Activated naive CD4-positive, alpha-beta T cell treated with anti-CD3 and anti-CD28 coated beads for 36 hours (primary cell): ENCODE data around the gene TMEM213. TPM values are rescaled to one million over a fixed set of nuclear protein-coding genes. Genes with fewer than 3 reads are reported as not detected.
A peak's percentile ranks its signal among the peaks of the same experiment; 100 is the strongest.

Experiments
- CTCF ChIA-PET: fragments of 350-600 bp; sonication (Branson Sonifier 250); formaldehyde crosslinking; loops from one replicate; lab custom pipeline; 2021; ENCODE audit warnings: antibody characterized with exemption; lab: Charles Lee
- DNase-seq: peaks from one replicate; pipeline ENCODE4 v3.0.0-alpha.2; 2020
- H3K27ac Mint-ChIP-seq: one replicate; pipeline ENCODE4 v1.8.0; 2021; ENCODE audit warnings: mild to moderate bottlenecking, mixed read lengths
- H3K27me3 Mint-ChIP-seq: one replicate; pipeline ENCODE4 v1.8.0; 2021; ENCODE audit warnings: low read depth, mixed read lengths
- H3K36me3 Mint-ChIP-seq: one replicate; pipeline ENCODE4 v1.8.0; 2021; ENCODE audit warnings: low read depth, mixed read lengths
- H3K4me1 Mint-ChIP-seq: one replicate; pipeline ENCODE4 v1.8.0; 2021; ENCODE audit warnings: low read depth, mixed read lengths
- H3K4me3 Mint-ChIP-seq: one replicate; pipeline ENCODE4 v1.8.0; 2021; ENCODE audit warnings: mild to moderate bottlenecking, moderate library complexity, mixed read lengths
- H3K9me3 Mint-ChIP-seq: one replicate; pipeline ENCODE4 v1.8.0; 2021; ENCODE audit warnings: mixed read lengths
- intact Hi-C: fragments of 100-400 bp; cut with micrococcal nuclease; formaldehyde crosslinking; loops from one replicate; pipeline ENCODE4 v1.15.1; 2023
- total RNA-seq, 2 experiments: library from RNA; stranded (reverse); gene quantifications; one replicate each; pipeline ENCODE4 v1.2.3, GENCODE V29; 2021

The TMEM213 gene
- total RNA-seq, 2 experiments from 2014 or later = not detected

- no peaks in the 10 kb centered on the region for H3K27me3 Mint-ChIP-seq
- CTCF ChIA-PET = no interaction called here
Observed at GRCh38 chr7:138848056-138848980, 50.5 kb downstream of the TMEM213 start.

DNA sequence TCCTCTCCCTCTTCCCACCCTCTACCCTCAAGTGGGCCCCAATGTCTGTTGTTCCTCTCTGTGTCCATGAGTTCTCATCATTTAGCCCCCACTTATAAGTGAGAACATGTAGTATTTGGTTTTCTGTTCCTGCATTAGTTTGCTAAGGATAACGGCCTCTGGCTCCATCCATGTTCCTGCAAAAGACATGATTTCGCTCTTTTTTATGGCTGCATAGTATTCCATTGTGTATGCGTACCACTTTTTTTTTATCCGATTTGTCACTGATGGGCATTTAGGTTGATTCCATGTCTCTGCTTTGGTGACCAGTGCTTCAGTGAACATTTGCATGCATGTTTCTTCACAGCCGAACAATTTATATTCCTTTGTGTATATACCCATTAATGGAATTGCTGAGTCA is 51.9 kb downstream of the TMEM213 start:
- no peaks in the 10 kb centered on the region for H3K9me3 Mint-ChIP-seq
- DNase-seq = no peak

More at GRCh38 chr7:138848056-138848980, 50.5 kb downstream of the TMEM213 start:
- DNase-seq = no peak
- Mint-ChIP-seq H3K4me1 (peaks cover 4% of the 10 kb centered on the region), H3K9me3 (no peaks in the 10 kb centered on the region), H3K36me3 (no peaks in the 10 kb centered on the region), H3K4me3 (no peak overlapping the region), H3K27ac (no peak overlapping the region)
- intact Hi-C loops = no loop called here

GRCh38 chr7:138852469-138852868 is 54.7 kb downstream of the TMEM213 start:
- Mint-ChIP-seq H3K4me1 (peaks cover 7% of the 10 kb centered on the region), H3K4me3 (no peak overlapping the region), H3K9me3 (peaks cover 2% of the 10 kb centered on the region), H3K27me3 (no peaks in the 10 kb centered on the region), H3K27ac (no peak overlapping the region), H3K36me3 (no peaks in the 10 kb centered on the region)
- DNase-seq = no peak
- intact Hi-C loops = no loop called here
- CTCF ChIA-PET = interaction anchor here (0.5 kb wide), 1 partner anchor 79 kb away, joined by 3 read pairs; no protein-coding TSS in a partner anchor

More for the DNA sequence above, 51.9 kb downstream of the TMEM213 start:
- peaks cover 7% of the 10 kb centered on the region for H3K4me1 Mint-ChIP-seq
- no peaks in the 10 kb centered on the region for H3K36me3 Mint-ChIP-seq
- CTCF ChIA-PET = no interaction called here
- no peak overlapping the region for H3K27ac Mint-ChIP-seq
- intact Hi-C loops = no loop called here
- H3K4me3 Mint-ChIP-seq = no peak overlapping the region
- H3K27me3 Mint-ChIP-seq = no peaks in the 10 kb centered on the region

DNA sequence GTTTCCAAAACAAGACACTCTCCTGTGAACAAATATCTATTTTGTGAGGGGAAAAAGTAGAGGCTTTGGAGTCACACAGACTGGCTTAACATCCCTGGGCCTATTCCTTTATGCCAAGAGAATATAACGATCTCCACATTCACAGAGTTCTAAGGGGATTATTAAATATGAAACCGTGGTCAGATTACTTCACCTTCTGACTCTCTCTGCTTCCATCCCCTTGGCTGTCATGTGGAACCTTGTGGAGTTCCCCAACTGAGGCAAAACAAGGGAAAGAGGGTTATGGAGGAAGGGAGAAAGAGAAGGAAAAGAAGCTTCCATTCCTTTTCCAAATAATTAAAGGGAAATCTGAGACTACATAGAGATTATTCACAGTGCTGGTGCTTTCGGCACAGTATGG is 55.7 kb downstream of the TMEM213 start:
- Mint-ChIP-seq H3K4me1 (peaks cover 4% of the 10 kb centered on the region), H3K27me3 (no peaks in the 10 kb centered on the region), H3K36me3 (no peaks in the 10 kb centered on the region), H3K27ac (no peak overlapping the region), H3K4me3 (no peak overlapping the region), H3K9me3 (peaks cover 5% of the 10 kb centered on the region)
- CTCF ChIA-PET = interaction anchor here (1.0 kb wide), 1 partner anchor 12 kb away, joined by 3 read pairs; no protein-coding TSS in a partner anchor
- intact Hi-C loops = no loop called here
- no peak for DNase-seq

DNA sequence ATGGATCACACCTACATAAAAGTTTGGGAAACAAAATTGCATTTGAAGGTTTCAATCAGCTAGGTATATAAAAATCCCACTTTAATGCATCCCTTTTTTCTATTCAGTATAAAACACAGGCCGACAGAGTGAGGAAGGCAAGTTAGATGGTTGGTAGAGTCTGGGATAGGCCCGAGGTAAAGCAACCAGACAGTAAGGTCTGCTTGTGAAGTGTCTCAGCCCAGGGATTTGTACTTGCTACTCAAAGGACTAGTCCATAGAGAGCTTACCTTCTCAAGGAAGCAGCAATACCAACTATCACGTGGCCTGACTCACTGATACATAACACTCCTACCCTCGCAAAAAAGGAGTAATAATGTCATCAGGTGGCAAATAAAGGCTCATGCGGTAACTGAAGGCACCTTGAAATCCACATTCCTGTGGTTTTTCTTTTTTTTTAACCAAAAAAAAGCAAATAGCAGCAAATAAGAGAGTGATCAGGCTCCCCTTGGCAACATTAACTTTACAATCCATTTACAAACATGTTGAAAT is 56.4 kb downstream of the TMEM213 start:
- Mint-ChIP-seq H3K4me3 (no peak overlapping the region), H3K27ac (no peak overlapping the region), H3K27me3 (no peaks in the 10 kb centered on the region), H3K9me3 (peaks cover 5% of the 10 kb centered on the region), H3K4me1 (peaks cover 4% of the 10 kb centered on the region), H3K36me3 (no peaks in the 10 kb centered on the region)
- intact Hi-C loops = no loop called here
- DNase-seq = no peak
- CTCF ChIA-PET = interaction anchor here (1.0 kb wide), 1 partner anchor 11 kb away, joined by 3 read pairs; no protein-coding TSS in a partner anchor

DNA sequence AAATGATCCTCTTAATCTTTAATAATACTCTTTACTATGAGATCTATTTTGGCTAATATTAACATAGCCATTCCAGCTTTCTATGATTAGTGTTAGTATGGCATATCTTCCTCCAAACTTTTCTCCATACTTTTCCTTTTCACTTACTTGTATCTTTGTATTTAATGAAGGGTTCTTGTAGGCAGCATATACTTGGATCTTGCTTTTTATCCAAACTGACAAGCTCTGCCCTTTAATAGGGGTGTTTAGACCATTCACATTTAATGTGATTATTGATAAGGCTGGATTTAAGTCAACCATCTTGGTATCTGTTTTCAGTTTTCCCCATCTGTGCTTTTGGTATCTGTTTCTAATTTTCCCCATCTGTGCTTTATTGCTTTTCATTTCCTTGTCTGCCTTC is 59.9 kb downstream of the TMEM213 start:
- H3K27ac Mint-ChIP-seq = no peak overlapping the region
- no peaks in the 10 kb centered on the region for H3K36me3 Mint-ChIP-seq
- CTCF ChIA-PET = no interaction called here
- intact Hi-C loops = no loop called here
- H3K27me3 Mint-ChIP-seq = no peaks in the 10 kb centered on the region
- peaks cover 4% of the 10 kb centered on the region for H3K4me1 Mint-ChIP-seq
- H3K9me3 Mint-ChIP-seq = peaks cover 5% of the 10 kb centered on the region
- DNase-seq = no peak
- no peak overlapping the region for H3K4me3 Mint-ChIP-seq

GRCh38 chr7:138861051-138861450 is 63.3 kb downstream of the TMEM213 start:
- H3K27ac Mint-ChIP-seq = no peak overlapping the region
- no peaks in the 10 kb centered on the region for H3K36me3 Mint-ChIP-seq
- no peaks in the 10 kb centered on the region for H3K27me3 Mint-ChIP-seq
- CTCF ChIA-PET = no interaction called here
- intact Hi-C loops = no loop called here
- no peak for DNase-seq
- H3K9me3 Mint-ChIP-seq = peaks cover 5% of the 10 kb centered on the region
- no peak overlapping the region for H3K4me3 Mint-ChIP-seq
- H3K4me1 Mint-ChIP-seq = peaks cover 18% of the 10 kb centered on the region

GRCh38 chr7:138863931-138864330 is 66.1 kb downstream of the TMEM213 start:
- H3K4me3 Mint-ChIP-seq = no peak overlapping the region
- CTCF ChIA-PET = interaction anchor here (0.6 kb wide), 1 partner anchor 958 kb away, joined by 3 read pairs; no protein-coding TSS in a partner anchor
- no peak for DNase-seq
- H3K36me3 Mint-ChIP-seq = no peaks in the 10 kb centered on the region
- H3K27me3 Mint-ChIP-seq = no peaks in the 10 kb centered on the region
- H3K27ac Mint-ChIP-seq = no peak overlapping the region
- no peaks in the 10 kb centered on the region for H3K9me3 Mint-ChIP-seq
- intact Hi-C loops = loop anchor here (1.0 kb wide), 1 partner anchor 12 kb away; no protein-coding TSS in a partner anchor
- peaks cover 19% of the 10 kb centered on the region for H3K4me1 Mint-ChIP-seq

DNA sequence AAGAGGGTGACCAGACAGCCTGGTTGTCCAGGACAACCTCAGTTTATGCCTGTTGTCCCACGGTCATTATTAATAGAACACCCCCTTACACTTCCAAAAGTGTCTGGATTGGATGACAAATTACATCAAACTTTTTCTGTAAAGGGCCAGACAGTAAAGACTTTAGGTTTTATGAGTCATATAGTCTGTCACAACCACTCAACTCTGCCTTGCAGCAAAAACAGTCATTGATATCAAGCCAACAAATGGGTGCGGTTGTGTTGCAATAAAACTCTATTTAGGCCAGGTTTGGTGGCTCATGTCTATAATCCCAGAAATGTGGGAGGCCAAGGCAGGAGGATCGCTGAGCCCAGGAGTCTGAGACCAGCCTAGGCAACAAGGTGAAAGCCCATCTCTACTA is 66.9 kb downstream of the TMEM213 start:
- H3K36me3 Mint-ChIP-seq = no peaks in the 10 kb centered on the region
- H3K4me1 Mint-ChIP-seq = peaks cover 19% of the 10 kb centered on the region
- H3K4me3 Mint-ChIP-seq = no peak overlapping the region
- peak; percentile 29 for DNase-seq
- CTCF ChIA-PET = no interaction called here
- no peaks in the 10 kb centered on the region for H3K27me3 Mint-ChIP-seq
- H3K27ac Mint-ChIP-seq = no peak overlapping the region
- no peaks in the 10 kb centered on the region for H3K9me3 Mint-ChIP-seq
- intact Hi-C loops = loop anchor here (1.0 to 5.0 kb wide), 4 partner anchors 12 to 862 kb away; partner anchors contain the start of genes CREB3L2 and TRIM24

DNA sequence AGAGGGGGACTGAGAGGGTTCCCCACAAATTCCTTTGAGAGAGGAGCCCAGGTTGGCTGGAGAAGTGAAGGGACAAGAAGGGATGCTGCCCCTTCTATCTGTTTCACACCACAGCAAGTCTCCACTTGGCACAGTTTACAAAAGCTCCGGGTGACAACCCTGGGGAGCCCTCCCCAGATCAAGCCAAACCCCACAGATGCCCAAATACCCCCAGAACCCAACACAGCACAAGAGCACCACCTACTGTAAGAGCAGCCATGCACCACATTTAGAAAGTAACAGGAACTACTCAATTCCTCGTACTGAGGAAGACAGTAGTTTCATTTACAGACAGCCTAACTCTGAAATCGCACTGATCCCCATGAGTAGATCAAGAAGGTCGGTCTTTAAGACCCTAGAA is 68.0 kb downstream of the TMEM213 start:
- no peaks in the 10 kb centered on the region for H3K36me3 Mint-ChIP-seq
- H3K27me3 Mint-ChIP-seq = no peaks in the 10 kb centered on the region
- H3K4me1 Mint-ChIP-seq = peaks cover 19% of the 10 kb centered on the region
- no peak overlapping the region for H3K4me3 Mint-ChIP-seq
- H3K9me3 Mint-ChIP-seq = no peaks in the 10 kb centered on the region
- intact Hi-C loops = loop anchor here (1.0 to 5.0 kb wide), 7 partner anchors 114 to 963 kb away; partner anchors contain the start of genes CREB3L2 and TRIM24
- DNase-seq = peak; percentile 67
- CTCF ChIA-PET = interaction anchor here (0.8 to 1.9 kb wide), 3 partner anchors 12 to 405 kb away, joined by 3 to 5 read pairs (median 3); no protein-coding TSS in a partner anchor
- H3K27ac Mint-ChIP-seq = no peak overlapping the region

DNA sequence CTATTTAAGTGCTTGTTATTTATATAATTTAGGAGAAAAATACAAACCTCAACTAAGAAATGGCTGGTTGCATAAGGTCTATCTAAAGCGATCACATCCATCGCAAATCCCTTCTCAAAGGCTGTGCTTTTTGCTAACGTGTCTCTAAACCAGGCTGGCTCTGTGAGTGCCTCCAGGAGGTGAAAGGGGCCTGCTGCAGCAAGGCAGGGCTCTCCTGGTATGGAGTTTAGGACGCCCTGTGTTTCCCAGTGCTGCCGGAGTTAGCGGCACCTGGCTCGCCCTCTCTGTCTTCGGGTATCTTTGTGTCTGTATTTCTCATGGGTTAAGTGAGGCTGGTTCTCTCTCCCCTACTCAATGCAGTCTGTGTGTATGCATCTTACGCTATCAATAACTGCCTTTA is 68.6 kb downstream of the TMEM213 start:
- intact Hi-C loops = loop anchor here (1.0 to 5.0 kb wide), 6 partner anchors 114 to 964 kb away; partner anchors contain the start of genes CREB3L2 and TRIM24
- no peak overlapping the region for H3K4me3 Mint-ChIP-seq
- no peaks in the 10 kb centered on the region for H3K36me3 Mint-ChIP-seq
- H3K9me3 Mint-ChIP-seq = no peaks in the 10 kb centered on the region
- CTCF ChIA-PET = interaction anchor here (1.9 kb wide), 1 partner anchor 128 kb away, joined by 5 read pairs; no protein-coding TSS in a partner anchor
- no peaks in the 10 kb centered on the region for H3K27me3 Mint-ChIP-seq
- H3K4me1 Mint-ChIP-seq = peaks cover 19% of the 10 kb centered on the region
- no peak for DNase-seq
- no peak overlapping the region for H3K27ac Mint-ChIP-seq

GRCh38 chr7:138867744-138868143 is 70.0 kb downstream of the TMEM213 start:
- Mint-ChIP-seq H3K4me1 (peaks cover 19% of the 10 kb centered on the region), H3K27ac (no peak overlapping the region), H3K4me3 (no peak overlapping the region), H3K9me3 (no peaks in the 10 kb centered on the region), H3K27me3 (no peaks in the 10 kb centered on the region), H3K36me3 (no peaks in the 10 kb centered on the region)
- CTCF ChIA-PET = interaction anchor here (1.0 kb wide), 1 partner anchor 12 kb away, joined by 3 read pairs; no protein-coding TSS in a partner anchor
- DNase-seq = no peak
- intact Hi-C loops = loop anchor here (2.0 to 5.0 kb wide), 3 partner anchors 405 to 965 kb away; partner anchors contain the start of genes CREB3L2 and TRIM24
